ENCODE results near the gene ANKRD40. TPM values are rescaled to one million over a fixed set of nuclear protein-coding genes. Genes with fewer than 3 reads are reported as not detected.

The ANKRD40 gene
- total RNA-seq = 23.1 and 29.7 TPM in 2 replicates

DNA sequence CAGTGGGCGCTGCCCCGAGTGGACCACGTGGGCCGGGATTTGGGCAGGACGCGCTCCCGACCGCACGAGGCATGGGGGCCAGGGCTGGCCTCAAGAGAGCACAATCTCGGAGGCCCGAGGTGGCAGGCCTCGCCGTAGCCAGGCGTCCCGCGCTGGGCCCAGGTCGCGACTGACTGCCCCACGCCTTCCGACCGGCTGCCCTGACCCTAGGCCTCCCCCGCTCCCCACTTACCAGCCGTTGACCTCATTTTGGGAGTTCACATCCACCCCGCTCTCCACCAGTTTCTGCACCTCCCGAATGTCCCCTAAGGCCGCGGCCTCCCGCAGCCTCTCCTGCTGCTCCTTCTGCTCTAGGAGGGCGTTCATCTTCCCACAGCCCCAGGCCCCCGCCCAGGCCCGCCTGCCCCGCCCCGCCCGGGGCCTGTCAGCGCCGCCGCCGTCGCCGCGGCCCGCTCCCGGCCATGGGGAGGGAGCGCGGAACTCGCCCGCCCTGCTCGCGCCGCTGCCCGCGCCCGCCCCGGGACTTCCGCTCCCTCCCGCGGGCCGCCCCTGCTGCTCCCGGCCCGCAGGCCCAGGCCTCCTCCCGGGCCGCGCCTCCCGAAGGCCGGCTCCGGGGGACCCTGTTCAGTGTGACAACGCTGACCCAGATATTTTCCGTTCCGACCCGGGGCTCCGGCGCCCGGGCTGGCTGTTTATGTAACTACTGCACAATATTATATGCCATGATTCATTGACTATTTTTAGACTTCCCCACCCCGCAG, at the start of gene ANKRD40:
TSS of gene ANKRD40 (minus strand) at position 626 of the 761 bp plus-strand sequence. CDS start at position 366, 260 bp downstream.

DNA sequence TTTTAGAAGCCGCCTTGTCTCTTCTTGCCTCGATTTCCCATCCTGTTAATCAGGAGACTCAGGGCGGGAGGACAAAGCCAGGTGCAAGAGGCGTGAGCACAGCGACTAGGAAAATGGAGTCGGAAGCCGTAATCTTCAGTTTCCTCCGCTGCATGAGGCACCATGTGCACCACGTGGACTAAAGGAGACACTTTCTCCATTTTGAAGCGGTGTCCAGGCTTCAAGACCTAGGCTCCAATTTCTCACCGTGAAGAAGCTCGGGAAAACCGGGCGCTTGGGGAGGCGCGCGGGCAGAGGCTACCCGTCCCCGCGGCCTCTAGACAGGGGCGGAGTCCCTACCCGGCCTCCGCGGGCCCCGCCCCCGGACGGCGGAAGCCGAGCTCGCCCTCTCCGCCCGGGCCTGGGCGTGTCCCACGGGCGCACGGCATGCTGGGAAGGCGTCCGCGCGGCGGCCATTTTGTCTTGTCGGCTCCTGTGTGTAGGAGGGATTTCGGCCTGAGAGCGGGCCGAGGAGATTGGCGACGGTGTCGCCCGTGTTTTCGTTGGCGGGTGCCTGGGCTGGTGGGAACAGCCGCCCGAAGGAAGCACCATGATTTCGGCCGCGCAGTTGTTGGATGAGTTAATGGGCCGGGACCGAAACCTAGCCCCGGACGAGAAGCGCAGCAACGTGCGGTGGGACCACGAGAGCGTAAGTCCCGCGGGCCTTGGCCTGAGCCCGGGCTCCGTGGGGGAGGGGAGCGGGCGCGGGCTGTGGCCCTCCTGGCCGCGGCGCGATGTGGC, 11.6 kb upstream of the ANKRD40 start, which contains the start of gene LUC7L3:
TSS of gene LUC7L3 (plus strand) at position 460 of the 780 bp plus-strand sequence. CDS start at position 590, 130 bp downstream.

Other genes starting within 250 kb of the ANKRD40 start
- gene CHAD, start 239.0 kb downstream of the ANKRD40 start, total RNA-seq = not detected in 2 replicates
- 23.1 and 27.8 TPM in 2 replicates for gene RSAD1, start 229.1 kb downstream of the ANKRD40 start, total RNA-seq
- 0.76 and 0.98 TPM in 2 replicates for gene MYCBPAP, start 199.5 kb downstream of the ANKRD40 start, total RNA-seq
- gene EPN3, start 175.2 kb downstream of the ANKRD40 start, total RNA-seq = 0.33 and 0.76 TPM in 2 replicates
- 61.6 and 120 TPM in 2 replicates for gene SPATA20, start 160.7 kb downstream of the ANKRD40 start, total RNA-seq
- under 0.01 and 0.38 TPM in 2 replicates for gene CACNA1G, start 147.2 kb downstream of the ANKRD40 start, total RNA-seq
- gene ABCC3, start 73.0 kb downstream of the ANKRD40 start, total RNA-seq = 10.4 and 61.5 TPM in 2 replicates
- 17.1 and 21.7 TPM in 2 replicates for gene LUC7L3, start 11.7 kb upstream of the ANKRD40 start, total RNA-seq
- gene ANKRD40CL, start 59.6 kb upstream of the ANKRD40 start, total RNA-seq = not detected in 2 replicates
- 0.13 and 0.16 TPM in 2 replicates for gene WFIKKN2, start 127.7 kb upstream of the ANKRD40 start, total RNA-seq
- 4.2 and 16.6 TPM in 2 replicates for gene TOB1, start 158.4 kb upstream of the ANKRD40 start, total RNA-seq